Stimulated activated naive CD4-positive, alpha-beta T cell treated with Interleukin-2 at 50 U/mL for 16 hours (primary cell): ENCODE measurements around the gene GALNT17.
A peak's percentile ranks its signal among the peaks of the same experiment; 100 is the strongest.
"Not testable (repeated sequence)": the region's sequence is repeated elsewhere in the genome, so short reads cannot be mapped to it uniquely, and the experiment has no call there.

Source experiments
- DNase-seq: peaks from one replicate; lab custom pipeline; 2025; lab: John Stamatoyannopoulos, UW

GALNT17 gene

DNA sequence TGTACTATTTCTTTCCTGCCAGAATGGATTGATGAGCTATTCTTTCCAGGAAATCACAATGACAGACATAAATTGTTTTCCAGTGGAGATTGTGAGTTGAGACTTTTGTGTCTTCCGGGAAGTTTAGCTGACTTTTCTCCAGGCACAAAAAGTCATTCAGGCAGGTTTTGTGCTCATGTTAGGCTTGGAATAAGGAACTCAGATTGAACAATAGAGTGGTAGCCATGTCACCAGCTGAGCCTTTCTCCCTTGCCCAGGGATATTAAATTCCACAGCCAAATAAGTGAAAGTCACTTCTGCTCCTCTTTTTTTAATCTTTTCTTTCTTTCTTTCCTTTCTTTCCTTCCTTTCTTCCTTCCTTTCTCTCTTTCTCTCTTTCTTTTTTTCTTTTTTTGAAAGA is 559.6 kb downstream of the GALNT17 start:
- no peak for DNase-seq

DNA sequence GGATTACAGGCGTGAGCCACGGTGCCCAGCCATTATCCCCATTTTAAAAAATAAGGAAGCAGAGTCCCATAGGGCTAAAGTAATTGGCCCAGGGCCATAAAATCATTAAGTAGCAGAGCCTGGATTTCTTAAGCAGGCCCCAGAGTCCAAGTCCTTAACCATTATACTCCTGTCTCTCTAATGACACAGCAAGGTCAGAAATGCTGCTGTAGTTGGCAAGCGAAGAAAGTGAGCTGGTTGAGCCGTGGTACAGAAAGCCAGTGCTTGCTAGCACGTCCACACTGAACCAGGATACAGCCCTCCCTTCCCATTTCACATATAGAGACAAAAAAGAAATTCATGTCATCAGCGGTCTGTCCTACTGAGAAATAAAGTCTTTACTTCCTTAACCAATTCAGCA is 562.7 kb downstream of the GALNT17 start:
- DNase-seq, result no peak

DNA sequence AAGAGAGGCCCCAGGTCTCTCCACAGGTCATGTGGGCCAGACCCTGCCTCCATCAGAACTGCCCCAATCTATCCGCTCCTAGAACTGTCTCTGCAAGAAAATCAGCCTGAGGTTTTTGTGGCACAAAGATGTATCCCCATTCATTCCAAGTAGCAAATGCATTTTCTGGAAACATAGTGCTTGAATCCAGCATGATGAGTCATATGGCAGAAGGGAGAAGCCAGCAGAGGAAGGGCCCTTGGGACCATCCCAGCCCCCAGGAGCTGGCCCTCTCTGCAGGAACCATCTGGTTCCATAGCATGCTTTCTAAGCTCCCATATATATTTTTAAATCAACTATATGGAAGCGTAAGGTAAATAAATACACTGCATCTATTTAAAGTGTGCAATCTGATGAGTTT is 563.2 kb downstream of the GALNT17 start:
- DNase-seq, result no peak

DNA sequence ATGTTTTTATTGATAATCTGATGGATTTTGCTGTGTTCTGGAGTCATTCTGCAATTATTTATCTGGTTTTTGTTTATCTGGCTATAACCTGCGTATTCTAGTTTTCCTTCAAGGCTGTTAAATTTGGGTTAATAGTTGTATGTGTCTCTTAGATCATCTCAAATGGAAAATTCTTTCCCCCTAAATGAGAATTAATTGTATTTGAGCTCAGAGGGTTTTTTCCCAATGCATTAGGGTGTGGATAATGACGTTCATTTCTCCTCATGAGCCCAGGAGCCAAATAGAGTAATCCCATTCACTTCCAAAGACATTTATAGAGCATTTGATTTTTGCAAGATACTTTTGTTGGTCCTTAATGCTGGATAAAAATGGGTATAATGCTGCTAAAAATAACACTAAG is 564.6 kb downstream of the GALNT17 start:
- no peak for DNase-seq

DNA sequence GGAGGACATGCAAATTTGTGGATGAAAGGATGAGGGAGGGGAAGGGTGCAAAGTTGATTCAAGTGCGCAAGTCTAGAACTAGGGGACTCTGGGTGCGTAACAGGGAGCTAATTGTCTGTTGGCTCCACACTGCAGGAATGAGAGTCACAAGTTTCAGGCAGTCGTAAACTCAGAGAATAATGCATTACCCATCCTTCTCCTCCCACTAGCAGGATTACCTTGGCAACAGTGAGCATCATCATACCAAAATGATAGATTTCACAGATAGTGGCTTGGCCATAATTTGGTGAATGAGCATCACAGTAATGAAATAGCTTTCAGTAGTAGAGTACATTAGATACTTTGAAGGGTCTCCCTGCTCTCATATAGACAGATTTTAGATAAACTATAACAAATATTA is 565.5 kb downstream of the GALNT17 start:
- DNase-seq, result no peak

DNA sequence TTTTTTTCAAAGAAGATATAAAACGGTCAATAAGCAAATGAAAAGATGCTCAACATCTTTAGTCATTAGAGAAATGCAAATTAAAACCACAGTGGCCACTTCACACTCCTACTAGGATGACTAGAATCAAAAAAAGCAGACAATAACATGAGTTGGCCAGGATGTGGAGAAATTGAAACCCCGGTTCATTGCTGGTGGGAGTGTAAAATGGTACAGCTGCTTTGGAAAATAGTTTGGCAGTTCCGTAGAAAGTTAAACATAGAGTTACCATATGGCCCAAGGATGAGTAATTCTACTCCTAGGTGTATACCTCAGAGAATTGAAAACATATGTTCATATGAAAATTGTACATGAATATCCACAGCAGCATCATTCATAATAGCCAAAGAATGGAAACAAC is 573.3 kb downstream of the GALNT17 start:
- no peak for DNase-seq

DNA sequence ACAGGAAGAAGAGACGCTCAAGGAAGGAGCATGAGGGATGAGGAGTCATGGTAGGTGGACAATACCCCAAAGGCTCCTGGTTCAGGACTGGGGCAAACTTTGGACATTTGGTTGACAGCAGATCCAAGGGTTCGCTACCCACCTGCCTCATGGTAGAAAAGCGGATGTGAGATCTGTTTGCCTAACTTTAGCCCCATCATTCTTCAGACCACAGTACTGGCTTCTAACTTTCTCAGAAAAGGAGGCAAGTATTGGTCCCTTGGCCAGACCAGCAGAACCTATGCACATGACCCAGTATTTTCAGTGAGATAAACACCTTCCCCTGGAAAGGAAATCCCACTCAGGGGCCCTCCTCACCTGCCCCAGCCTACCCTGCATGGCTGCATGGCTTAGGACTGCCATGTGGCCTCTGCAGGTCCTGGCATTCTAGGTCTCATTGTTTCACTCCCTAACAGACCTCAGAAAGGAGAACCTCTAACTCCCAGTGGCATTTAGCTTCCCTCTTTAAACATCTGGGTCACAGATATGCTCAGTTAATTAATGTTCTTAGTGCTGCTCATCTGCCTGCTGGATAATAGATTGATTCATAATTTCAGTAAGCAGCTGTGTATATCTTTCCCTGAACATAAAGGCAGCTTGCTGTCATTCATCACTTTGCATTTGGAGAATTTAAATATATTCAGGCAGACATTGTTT is 574.1 kb downstream of the GALNT17 start:
- no peak for DNase-seq

DNA sequence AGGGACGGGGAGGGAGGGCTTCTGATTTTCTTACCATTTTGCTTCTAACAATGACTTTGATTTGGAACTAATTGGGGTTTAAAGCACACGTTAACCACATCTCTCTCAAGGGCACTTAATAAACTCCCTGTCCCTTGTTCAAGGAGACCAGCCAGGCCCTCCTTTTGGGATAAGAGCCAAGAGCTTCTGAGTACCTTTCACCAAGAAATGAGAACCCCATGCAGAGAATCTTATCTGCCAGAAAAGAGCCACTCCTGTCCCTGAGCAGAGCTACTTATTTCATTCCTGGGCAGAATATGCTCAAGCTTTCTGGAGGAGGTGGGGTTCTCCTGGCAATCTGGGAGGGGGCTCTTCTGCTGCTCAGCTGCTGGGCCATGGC is 574.6 kb downstream of the GALNT17 start:
- DNase-seq, result no peak

DNA sequence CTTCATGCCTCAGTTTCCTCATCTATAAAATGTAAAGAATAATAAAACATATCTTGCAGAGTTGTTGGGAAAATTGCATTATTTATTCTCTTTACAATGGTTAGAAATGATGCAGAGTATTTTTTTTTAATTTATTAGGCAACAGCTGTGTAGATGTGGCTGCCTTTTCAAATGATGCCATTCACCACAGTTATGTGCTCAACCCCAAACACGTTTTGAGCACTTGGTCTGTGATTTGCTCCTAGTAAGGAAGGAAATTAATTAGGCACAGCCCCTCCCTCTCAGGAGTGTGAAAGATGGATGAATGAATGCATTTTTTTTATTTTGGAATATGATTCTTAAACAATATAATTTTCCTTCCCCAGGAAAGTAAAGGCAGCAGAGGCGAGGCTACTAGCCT is 575.1 kb downstream of the GALNT17 start:
- DNase-seq, result no peak

DNA sequence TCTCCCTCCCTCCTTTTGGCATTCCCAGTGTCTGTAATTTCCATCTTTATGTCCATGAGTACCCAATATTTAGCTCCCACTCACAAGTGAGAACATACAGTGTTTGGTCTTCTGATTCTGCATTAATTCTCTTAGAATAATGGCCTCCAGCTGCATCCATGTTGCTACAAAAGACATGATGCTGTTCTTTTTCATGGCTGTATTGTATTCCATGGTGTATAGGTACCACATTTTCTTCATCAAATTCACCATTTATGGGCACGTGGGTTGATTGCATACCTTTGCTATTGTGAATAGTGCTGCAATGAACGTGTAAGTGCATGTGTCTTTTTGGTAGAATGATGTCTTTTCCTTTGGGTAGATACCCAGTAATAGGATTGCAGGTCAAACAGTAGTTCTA is 576.8 kb downstream of the GALNT17 start:
- no peak for DNase-seq

DNA sequence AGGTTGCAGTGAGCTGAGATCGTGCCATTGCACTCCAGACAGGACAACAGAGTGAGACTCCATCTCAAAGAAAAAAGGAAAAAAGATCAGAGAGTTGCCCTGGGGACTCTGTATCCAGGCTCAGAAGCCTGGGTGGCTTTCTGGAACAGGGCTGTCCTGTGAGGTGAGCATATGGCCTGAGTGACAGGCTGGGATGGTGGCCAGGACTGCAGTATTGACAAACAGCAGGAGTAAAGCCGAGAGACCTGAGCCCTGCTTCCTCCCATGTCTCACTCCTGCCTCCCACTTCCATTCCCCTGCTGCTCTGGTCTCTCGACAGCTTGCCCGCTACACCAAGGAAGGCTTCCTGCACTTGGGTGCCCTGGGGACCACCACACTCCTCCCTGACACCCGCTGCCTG is 578.5 kb downstream of the GALNT17 start:
- no peak for DNase-seq

DNA sequence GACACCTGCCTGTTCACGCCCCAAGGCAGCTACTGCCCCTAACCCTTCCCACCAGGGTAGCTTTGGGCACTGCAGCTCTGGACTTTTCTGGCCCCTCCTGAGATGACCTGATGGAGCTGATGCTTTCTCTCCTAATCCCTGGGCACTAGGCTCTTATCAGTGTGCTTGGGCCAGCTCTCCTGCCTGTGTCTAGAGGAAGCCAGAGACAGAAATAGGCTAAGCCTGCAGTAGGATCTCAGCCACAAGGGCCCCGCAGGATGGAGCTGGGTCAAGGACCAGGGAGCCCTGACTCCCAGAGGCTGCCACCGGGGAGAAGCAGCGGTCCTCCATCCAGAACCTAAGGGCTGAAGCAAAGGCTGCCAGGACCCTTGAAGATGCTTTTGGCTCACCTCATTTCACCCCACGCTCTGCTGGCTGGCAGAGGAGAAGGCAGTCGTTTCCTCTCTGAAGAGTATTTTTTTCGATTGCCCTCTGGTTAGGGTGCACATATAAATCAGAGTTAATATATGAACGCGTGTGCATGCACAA is 580.8 kb downstream of the GALNT17 start:
- no peak for DNase-seq

DNA sequence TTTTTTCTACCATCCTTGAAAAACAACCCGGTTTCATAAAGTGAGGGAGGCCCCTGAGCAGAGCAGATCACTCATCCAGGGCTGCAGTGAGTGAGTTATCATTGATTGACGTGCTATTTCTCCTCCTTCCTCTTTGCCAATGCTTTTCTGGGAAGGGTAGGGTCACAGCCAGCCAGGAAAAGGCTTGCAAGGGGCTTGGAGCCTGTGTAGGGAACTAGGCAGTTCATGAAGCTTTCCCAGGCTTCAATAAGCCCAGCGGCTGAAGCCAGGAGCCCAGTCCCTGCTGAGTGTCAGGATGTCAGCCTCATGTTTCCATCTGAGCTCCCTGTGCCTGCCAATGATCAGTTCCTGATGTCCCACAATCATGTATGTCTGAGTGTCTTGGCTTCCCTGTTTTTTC is 584.7 kb downstream of the GALNT17 start:
- DNase-seq, result no peak

DNA sequence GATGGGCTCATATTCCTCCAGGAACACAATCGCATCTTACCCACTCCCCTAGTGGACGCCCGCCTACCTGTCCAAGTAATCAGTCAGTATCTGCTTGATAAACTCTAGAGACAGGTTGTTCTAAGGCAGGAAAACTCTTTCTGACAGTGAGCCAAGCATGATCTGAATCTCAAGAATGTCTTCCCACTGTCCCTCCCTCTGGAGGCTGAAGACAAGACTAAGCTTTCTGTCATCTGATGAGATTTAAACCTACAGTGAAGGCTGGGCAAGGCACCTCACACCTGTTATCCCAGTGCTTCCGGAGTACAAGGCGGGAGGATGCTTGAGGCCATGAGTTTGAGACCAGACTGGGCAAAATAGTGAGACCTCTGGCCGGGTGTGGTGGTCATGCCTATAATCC is 586.6 kb downstream of the GALNT17 start:
- DNase-seq, result no peak

DNA sequence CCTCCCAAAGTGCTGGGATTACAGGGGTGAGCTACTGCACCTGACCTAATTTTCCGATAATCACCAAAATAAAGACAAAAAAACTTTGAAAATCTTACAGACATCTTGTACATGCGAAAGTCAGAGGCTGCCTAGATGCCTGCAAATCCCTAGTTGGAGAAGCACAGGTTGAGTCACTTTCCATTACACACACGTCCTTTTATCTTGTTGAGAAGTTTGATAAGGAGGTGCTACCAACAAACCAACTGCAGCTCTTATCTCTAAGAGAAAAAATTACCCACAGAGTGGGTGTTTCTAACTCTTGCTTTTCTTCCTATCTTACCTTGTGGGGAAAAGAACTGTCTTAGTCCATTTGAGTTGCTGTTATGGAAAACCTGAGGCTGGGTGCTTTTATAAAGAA is 589.8 kb downstream of the GALNT17 start:
- DNase-seq, result no peak

DNA sequence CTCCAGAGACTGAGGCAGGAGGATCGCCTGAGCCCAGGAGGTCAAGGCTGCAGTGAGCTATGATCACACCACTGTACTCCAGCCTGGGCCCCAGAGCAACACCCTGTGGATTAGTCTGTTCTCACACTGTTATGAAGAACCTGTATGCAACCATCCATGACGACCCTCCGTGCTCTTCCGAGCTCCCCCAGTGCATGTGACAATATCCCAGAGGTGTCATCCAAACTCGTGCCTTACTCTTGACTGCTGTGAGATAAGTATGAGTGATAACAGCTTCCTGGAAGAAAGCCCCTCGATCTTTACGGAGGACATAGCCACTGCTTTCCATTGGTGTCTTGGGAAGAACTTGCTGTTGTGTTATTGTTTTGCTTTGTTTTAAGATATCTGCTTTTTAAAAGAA is 591.9 kb downstream of the GALNT17 start:
- no peak for DNase-seq

DNA sequence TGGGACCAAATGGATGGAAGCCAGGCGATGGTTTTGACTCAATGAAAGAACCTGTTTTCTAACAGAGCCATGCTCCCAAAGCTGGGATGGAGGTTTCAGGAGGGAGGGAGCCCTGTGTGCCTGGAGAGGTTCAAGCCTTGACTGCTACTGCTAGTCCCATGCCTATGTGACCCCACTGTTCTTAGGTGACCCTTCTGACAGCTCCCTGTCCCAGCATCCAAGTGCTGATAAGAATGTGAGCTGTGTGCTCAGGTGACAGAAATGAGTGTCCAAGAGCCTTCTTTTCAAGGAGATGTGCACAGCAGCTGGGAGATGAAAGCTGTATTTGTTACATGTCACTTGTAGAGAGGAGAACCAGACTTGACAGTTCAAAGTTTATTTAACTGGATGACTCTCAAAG is 595.4 kb downstream of the GALNT17 start:
- DNase-seq, result no peak

DNA sequence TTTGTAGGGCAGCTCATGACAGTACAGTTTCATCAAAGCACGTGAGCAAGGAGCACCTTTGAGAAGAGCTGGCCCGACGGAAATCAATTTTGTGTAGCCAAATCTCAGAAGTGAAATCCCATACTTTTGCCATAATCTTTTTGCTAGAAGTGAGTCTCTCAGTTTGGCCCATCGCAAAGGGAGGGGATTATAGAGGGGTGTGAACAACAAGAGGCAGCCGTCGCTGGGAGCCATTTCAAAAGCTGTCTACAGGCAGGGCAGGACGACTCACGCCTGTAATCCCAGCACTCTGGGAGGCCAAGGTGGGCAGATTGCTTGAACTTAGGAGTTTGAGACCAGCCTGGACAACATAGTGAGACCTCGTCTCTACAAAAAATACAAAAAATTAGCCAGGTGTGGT is 599.8 kb downstream of the GALNT17 start:
- DNase-seq, result no peak

DNA sequence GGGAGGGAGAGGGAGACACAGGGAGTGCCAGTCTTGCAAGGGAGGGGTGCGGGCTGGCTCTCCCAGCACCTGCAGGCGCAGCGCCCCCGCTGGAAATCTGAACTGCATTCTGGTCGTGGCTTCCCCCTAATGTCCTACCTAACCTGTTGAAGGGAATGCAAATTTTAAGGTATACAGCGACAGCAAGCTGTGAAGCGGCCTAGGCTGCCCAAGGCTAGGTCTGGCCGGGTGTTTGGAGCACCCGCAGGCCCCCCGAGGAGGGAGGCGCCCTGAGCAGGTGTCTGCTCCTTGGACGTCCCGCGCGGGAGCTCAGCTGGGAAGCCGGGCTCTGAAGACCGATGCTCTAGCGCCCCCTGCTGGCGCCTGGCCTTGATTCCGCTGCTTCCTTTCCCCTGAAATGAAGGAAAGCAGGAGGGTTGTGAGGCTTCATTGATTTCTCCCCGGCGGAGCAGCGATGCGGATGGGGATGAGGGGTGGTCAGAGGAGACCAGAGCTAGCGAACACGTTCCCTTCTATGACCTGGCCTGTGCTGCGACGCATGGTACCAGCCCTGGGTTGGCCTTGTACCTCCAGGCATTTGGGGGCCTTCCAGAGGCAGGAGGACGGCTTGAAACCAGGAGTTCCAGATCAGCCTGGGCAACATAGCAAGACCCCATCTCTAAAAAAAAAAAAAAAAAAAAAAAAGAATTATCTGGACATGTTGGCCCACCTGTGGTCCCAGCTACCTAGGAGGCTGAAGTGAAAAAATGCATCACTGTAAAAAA is 601.3 kb downstream of the GALNT17 start:
- peak; percentile 39 for DNase-seq

DNA sequence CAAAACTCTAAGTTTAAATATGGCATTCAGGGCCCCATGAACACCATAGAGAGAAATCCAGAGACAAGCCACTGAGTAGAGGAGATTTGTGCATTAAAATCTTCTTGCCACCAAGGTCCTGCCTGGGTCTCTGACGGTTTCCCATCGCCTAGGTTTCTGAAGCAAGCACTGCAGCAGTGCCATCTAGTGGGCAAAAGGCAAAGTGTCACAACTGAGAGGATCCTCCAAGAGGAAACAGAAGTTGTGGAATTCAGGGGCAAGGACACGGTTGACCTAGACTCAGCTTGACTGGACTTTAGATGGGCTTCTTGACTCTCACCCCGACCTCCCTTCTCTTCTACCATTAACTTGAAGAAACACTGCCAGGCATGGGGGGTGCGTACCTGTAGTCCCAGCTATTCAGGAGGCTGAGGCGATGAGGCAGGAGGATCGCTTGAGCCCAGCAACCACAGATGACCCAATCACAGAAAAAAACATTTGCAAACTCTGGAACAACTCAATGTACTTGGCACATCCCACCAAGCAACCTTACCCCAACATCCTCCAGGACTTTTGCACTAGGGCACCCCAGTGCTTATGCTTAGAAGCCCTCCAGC is 604.1 kb downstream of the GALNT17 start:
- DNase-seq, result peak; percentile 12

DNA sequence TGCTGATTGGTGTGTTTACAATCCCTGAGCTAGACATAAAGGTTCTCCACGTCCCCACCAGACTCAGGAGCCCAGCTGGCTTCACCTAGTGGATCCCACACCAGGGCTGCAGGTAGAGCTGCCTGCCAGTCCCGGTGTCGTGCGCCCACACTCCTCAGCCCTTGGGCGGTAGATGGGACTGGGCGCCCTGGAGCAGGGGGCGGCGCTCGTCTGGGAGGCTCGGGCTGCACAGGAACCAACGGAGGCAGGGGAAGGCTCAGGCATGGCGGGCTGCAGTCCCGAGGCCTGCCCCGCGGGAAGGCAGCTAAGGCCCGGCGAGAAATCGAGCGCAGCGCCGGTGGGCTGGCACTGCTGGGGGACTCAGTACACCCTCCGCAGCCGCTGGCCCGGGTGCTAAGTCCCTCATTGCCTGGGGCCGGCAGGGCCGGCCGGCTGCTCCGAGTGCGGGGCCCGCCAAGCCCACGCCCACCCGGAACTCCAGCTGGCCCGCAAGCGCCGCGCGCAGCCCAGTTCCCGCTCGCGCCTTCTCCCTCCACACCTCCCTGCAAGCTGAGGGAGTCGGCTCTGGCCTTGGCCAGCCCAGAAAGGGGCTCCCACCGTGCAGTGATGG is 606.1 kb downstream of the GALNT17 start:
- not testable (repeated sequence) for DNase-seq

DNA sequence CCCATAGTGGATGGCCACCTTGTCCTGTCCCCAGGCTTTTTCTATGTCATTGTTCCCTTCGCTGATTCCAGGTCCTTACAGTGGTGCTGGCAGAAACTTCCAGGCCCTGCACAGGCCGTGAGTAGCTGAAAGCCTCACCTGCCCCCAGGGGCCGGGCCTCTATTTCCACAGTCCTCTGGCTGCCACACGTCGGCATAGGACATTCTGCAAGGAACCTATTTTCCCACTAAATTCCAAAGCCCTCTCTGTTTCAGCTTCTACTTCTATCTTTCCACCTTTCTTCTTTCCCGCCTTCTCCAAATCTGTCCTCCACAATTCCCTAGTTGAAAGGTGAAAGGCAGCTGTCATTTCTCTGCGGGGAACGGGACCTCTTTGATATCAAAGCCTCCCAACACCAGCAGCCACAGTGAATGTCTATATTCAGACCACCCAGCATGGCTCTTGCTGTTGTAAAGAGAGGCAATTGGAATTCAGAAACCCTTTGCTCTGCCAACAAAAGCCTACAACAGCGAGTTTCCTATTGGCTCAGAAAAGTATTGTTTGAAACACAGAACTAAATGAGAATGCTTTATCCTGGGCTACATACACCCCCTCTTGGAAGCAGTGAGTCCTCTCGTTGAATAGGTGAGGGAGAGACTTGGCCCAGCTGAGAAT is 607.7 kb downstream of the GALNT17 start:
- no peak for DNase-seq
